NCI-H1930 (cell line): ENCODE data around the gene TOM1.

Experiments used
- DNase-seq, 2 experiments: peaks; one replicate each; lab custom pipeline; 2025; lab: John Stamatoyannopoulos, UW

Gene TOM1

DNA sequence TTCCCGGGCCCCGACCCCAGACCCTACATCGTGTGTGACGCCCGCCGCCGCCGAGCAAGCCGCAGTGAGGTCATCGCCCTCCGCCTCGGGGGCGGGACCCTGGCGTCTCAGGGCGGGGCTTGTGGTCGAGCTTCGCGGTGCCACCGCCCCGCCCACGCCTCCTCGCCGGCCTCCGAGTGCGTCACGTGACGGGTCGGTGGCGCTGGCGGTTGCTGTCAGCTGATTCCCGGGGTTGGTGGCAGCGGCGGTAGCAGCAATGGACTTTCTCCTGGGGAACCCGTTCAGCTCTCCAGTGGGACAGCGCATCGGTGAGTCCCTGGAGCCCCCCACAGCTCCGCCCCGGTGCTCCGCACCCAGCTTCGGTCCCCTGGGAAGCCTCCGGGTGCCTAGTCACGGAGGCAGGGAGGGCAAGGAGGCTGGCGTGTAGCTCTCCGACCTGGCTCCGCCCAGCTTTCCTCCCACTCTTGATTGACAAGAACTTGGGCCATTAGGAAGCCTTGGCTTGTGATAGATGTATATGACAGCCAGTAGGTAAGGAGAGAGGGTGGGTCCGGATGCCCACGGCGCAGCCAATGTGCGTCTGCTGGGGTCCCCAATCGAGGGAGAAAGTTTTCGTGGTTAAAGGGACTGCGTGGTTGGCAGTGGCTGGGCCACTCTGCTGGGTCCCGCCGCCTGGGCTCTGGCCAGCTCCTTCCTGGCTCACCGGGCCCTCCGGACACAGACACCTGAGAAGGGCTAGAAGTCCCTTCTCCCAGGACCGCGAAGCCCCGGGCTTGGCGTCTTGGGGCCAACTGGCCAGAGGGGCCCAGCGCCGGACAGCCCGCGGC is at the start of gene TOM1:
Gene TOM1, plus strand, starts transcription at position 222 of the 827 bp plus-strand sequence. Its CDS starts 35 bp downstream, at position 257.
- peak; percentile 90 to 94 for DNase-seq

DNA sequence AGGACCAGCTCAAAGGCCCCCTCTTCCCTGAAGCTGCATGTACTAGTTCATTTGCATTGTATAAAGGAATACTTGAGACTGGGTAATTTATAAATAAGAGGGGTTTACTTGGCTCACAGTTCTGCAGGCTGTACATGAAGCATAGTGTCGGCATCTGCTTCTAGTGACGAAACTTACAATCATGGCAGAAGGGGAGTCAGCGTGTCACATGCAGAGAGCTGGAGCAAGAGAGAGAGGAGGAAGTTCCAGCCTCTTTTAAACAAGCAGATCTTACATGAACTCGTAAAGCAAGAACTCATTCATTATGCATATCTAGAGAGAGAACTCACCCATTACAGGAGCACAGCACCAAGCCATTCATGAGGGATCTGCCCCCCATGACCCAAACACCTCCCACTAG is 49.5 kb upstream of the TOM1 start:
- no peak for DNase-seq

DNA sequence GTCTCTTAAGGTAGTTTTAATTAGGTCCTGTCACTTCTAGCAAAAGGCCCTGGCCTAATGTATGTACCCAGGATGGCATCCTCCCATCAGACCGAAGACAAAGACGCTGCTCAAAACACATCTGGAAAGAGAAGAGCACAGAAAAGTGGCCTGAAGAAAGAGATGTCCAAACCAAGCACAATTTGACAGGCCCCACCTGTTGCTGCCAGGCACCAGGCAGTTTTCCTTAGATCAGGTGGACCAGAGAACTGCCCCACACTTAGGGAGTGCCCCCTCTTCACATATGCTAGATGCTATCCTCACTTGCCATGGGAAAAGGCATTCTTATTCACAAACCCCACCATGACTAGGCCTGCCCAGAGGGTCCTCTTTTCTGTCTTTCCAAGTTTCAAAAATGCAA is 45.7 kb upstream of the TOM1 start:
- DNase-seq = no peak

GRCh38 chr22:35257002-35257320 is 42.7 kb upstream of the TOM1 start:
- DNase-seq = no peak

DNA sequence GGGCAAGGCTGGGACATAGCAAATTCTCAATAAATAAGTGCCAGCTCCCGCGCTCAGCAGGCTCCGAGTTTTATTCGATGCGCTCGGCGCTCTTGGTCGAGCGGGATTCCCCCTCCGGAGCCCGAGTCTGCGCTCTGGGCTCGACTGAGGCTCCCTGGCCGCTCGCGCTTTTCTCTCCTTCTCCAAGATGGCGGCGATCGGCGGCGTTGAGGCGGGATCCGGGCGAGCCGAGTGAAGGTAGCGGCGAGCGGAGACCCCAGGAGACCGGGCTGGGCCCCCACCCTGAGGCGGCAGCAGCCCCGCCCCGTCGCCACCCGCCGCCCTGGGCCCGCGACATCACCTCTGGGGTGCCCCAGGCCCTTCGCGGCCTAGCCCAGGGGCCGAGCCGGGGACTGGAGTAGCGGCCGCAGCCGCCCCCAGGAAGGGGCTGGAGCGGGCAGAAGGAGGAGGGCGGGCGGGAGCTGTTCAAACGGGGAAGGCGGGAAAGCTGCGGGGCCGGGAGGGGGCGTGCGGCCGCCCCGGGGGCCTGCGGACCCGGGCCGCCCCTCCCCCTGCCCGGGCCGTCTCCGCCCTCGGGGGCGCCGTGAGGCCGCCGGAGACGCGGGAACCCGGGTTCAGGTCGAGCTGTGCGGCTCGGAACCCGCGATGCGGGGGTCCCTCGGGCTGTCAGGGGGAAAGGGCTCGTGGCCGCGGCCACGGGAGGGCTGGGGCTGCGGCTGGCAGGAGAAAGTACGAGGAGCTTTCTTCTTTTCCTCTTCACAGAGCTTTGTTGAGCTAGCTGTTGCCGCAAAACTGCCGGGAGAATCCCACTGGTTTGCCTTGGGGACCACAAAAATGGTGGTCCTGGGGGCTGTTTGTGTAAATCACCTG is 42.1 kb upstream of the TOM1 start, which contains the start of gene HMGXB4:
Gene HMGXB4, plus strand, starts transcription at position 173 of the 870 bp plus-strand sequence. CDS start 4,898 bp downstream, outside the sequence.
- DNase-seq = peak; percentile 75 to 85

DNA sequence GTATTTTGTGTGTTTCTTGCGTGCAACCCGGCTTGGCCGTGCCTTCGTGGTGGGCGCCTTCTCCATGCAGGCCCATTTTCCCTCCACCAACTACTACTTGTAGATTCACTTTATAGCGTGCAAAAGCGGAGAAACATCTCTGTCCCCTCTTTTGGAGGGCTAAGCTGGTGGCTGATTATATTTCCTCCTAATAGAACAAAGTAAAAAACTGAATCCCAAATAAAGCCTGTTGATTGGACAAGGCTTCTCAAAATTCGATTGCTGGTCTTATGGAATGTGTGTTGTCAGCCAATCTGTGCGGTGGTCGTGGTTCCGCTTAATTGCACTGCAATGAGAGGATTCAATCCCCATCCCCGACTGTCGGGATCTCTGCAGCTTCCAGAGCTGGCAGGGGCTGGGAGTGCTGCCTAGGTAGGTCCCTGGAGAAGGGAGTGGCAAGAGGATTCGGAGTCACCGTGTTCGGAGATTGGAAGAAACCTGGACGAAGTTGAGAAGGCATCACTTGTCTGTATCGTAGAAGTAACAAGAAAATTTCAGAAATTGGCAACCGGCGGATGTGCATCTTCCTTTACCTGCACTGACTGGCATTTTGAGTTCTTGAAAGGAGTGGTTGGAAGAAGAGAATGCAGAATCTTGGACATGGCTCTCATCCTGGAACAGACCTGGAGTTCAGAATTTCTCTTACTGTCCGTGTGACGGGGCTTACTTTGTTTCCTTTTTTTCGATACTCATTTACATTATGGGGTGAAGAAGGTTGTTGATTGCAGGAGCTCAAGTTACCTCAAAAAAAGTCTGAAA is 41.3 kb upstream of the TOM1 start:
- no peak for DNase-seq

- DNase-seq = no peak
Observed at GRCh38 chr22:35264986-35265385, 34.7 kb upstream of the TOM1 start.

DNA sequence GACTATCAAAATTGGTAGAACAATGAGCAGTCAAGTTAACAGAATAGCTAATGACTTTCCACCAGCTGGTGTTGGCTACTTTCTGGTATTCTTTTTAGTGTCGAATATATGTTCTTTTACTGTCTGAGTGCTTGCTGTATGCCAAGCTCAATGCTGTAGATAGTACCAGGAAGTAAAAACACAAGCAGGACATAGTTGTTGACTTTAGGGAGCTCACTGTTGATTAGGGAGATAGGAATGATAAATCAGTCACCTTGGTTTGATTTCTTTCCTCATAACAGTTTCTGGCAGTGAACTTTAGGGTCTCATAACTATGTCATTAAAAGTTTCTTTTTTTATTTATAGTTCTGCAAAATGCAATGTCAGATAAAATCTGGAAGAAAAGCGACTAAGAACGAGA is 33.4 kb upstream of the TOM1 start:
- no peak for DNase-seq

DNA sequence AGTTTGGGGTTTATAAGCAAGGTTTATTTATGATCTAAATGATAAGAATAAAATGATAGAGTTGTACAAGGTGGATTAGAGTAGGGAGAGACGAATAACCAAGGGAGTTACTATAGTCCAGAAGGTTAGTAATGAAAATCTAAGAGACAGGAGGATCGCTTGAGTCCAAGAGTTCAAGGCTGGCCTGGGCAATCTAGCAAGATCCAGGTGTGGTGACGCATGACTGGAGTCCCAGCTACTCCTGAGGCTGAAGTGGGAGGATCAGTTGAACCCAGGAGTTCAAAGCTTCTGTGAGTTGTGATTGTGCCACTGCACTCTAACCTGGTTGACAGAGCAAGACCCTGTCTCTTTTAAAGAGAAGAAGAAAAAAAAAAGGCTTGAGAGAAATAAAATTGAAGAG is 30.1 kb upstream of the TOM1 start:
- no peak for DNase-seq

DNA sequence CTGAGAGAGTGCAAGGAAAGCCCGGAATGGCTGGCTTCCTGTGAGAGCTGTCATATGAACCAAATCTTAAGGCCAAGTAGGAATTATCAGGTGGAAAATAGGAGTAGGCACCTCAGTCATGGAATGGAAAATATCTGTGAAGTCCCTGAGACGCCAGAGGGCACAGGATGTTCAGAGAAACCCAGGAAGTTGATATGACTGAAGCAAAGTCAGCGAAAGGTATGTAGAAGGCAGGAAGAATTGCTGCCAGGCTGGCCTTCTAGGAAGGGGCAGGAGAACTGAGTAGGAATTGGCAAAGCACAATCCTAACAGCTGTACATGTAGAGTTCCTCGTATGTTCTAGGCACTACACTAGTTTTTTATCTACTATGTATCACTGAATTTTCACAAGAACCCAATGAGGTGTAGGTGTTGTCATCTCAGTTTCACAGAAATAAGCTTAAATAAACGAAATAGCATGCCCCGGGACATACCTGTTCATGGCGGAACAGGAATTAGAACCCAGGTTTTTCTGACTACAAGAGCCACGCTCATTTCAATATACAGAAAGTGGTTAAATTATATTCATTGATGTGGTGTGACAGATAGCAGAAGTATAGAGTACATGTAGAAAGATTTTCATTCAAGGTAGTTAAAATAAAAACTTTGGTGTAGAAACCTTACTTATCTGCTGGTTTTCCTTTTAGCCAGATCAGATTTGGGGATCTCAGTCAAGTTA is 25.4 kb upstream of the TOM1 start:
- DNase-seq = no peak

DNA sequence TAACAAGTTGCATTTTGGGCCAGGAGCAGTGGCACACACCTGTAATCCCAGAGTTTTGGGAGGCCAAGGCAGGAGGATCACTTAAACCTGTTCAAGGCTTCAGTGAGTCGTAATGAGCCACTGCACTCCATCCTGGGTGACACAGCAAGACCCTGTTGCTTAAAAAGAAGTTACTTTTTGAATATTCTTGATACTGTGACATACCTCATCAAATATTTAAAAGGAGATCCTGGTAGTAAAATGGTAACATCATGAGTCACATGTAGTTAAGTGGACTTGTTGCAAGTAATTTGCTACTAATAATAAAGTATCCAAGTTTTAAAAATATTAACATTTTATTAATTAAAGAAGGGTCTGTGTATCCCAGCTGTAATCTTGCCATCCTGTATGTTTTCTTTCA is 24.1 kb upstream of the TOM1 start:
- DNase-seq = no peak

DNA sequence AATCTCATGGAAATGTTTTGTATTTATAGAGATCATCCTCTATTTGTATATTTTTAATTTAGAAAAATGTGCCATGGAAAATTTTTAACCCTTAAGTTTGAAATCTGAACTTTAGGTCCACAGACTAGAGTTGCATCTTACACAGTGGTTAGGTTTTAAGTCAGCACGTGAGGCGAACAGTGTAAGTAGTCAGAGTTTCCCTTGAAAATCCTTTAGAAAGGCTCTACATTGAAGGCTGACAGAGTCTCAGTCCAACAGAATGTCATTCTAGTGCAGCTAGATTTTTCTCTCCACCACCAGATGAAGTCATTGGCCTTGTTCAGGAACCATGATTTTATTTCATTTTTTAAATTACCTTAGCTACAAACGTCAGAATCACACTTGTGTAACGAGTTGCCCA is 23.7 kb upstream of the TOM1 start:
- DNase-seq = no peak

DNA sequence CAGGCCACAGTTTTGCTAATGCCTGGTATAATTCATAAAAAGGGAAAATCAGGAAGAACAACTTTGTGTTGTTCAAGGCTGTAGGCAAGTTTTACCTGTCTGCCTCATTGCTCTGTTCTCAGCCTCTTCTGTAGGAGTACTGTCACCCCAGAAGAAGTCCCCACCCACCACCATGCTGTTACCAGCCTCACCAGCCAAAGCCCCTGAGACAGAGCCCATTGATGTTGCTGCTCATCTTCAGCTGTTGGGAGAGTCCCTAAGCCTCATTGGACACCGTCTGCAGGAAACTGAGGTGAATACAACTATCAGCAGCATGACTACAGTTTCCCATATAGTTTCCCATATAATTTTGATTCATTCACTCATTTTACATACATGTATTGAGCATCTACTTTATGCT is 11.6 kb upstream of the TOM1 start:
- DNase-seq = no peak

- DNase-seq = no peak
Observed at GRCh38 chr22:35292786-35293185, 6.9 kb upstream of the TOM1 start.

DNA sequence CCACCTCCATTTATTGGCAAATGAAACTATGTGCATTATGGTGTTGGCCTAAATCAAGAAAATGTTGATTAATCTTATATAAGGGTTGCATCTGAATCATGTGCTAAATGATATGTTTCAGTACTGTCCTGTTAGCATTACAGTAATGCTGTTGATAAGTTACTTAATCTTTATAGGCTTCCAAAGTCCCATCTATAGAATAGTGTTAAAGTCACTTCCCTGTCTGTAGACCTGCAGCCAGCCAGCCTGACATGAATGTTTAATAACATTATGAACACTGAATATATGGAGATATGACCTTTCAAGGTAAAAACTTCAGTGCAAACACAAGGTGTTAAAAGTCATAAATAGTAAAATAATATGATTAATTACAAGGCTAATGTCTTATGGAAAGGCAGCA is 3.6 kb upstream of the TOM1 start:
- no peak for DNase-seq

DNA sequence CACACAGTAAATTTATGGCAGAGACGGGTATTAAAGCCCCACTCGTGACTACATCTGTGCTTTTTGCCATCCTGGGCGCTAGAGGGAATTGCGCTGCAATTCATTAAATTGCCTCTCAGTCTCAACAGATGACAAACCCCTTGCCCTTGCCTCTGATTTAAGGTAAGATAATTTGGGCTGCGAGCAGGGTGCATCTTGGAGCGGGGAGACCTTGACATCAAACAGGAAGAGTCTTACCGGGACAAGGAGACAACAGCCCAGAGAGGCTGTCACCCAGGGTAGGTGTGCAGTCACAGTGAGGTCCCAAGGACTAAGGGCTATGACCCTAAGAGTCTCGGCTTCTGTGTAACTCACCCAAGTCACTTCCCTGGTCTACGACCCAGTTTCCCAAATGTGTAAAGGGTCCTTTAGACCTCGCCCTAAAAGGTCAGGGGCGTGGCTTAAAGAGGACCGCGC is 449 bp upstream of the TOM1 start:
- DNase-seq = peak in 1 of 2 experiments; percentile 23

- no peak for DNase-seq
Observed at GRCh38 chr22:35301372-35301874, 1.7 kb downstream of the TOM1 start.

DNA sequence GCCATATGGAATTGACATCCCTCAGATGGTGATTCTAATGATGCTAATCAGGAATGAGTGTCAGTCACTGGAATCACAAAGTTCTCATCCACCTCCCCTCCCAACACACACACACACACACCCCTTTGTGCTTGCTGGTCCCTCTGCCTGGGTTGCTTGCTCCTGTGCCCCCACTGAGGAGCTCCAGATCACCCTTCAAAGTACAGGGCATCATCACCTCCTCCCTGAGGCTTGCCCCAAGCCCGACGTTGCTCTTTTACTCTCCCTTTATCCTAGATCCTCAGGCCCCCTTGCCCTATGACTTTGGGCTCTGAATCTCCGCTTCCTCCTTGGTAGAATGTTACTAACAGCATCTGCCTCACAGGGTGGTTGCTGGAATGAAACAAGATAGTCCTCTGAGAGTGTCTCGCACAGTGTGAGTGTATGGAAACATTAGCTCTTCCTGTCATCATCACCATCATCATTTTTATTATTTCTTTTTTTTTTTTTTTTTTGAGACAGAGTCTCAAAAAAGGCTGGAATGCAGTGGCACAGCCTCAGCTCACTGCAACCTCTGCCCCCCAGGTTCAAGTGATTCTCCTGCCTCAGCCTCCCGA is 3.4 kb downstream of the TOM1 start:
- DNase-seq = no peak

- DNase-seq = no peak
Observed at GRCh38 chr22:35305525-35306070, 5.9 kb downstream of the TOM1 start.

DNA sequence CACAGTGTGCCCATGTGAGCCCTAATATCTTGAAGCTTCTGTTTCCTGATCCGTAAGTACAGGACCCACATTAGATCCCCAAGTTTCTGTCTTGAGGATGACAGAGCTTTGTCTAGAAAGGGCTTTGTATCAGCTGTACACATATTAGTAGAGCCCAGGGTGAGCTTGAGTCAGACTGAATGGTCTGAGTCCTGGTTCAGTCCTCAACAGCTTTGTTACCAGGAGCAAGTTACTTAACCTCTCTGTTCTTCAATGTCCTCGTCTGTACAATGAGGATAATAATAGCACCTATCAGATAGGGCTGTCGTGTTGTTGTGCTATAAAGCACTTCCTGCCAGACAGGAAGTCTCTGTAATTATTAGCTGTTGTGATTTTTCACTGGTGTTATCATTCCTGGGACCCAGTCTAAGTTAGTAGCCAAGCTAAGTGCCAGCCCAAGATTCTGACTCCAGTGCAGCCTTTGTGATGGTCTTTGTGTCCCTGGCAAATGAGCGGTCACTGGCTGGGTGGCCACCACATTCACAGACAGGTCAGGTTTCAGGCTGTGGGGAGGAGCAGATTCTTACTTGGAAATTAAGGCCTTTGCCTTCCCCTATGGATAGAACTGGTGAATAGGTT is 6.8 kb downstream of the TOM1 start:
- no peak for DNase-seq
